Osteocyte (in vitro differentiated cells): ENCODE measurements around the gene ABCC10. TPM values are rescaled to one million over a fixed set of nuclear protein-coding genes. Genes with fewer than 3 reads are reported as not detected.
A peak's percentile ranks its signal among the peaks of the same experiment; 100 is the strongest.

Experiments
- DNase-seq: peaks from one replicate; pipeline ENCODE4 v3.0.0; 2021; ENCODE audit warnings: mixed read lengths; ENCODE audit not compliant: unreplicated experiment; ENCODE audit errors: extremely low spot score
- H3K27ac Mint-ChIP-seq: one replicate; pipeline ENCODE4 v1.8.0; 2021; ENCODE audit warnings: mild to moderate bottlenecking, mixed read lengths; ENCODE audit not compliant: unreplicated experiment
- H3K27me3 Mint-ChIP-seq: one replicate; pipeline ENCODE4 v1.8.0; 2021; ENCODE audit warnings: mixed read lengths; ENCODE audit not compliant: unreplicated experiment
- H3K36me3 Mint-ChIP-seq: one replicate; pipeline ENCODE4 v1.8.0; 2021; ENCODE audit warnings: mixed read lengths; ENCODE audit not compliant: unreplicated experiment
- H3K4me1 Mint-ChIP-seq: one replicate; pipeline ENCODE4 v1.8.0; 2021; ENCODE audit warnings: mixed read lengths; ENCODE audit not compliant: unreplicated experiment
- H3K4me3 Mint-ChIP-seq: one replicate; pipeline ENCODE4 v1.8.0; 2021; ENCODE audit warnings: mild to moderate bottlenecking, moderate library complexity, mixed read lengths; ENCODE audit not compliant: unreplicated experiment
- H3K9me3 Mint-ChIP-seq: one replicate; pipeline ENCODE4 v1.8.0; 2021; ENCODE audit warnings: mixed read lengths; ENCODE audit not compliant: unreplicated experiment
- CTCF ChIP-seq: fragments of 200-600 bp; sonication (generic); IDR thresholded peaks from 2 replicates; pipeline ENCODE4 v1.5.0; 2021; ENCODE audit warnings: antibody characterized with exemption, mild to moderate bottlenecking, moderate library complexity
- total RNA-seq: library from RNA; stranded (reverse); gene quantifications from 2 replicates; pipeline ENCODE4 v1.2.1, GENCODE V29; 2021

Gene ABCC10
- total RNA-seq, 1 donor from 2014 or later, result 40.1 TPM

DNA sequence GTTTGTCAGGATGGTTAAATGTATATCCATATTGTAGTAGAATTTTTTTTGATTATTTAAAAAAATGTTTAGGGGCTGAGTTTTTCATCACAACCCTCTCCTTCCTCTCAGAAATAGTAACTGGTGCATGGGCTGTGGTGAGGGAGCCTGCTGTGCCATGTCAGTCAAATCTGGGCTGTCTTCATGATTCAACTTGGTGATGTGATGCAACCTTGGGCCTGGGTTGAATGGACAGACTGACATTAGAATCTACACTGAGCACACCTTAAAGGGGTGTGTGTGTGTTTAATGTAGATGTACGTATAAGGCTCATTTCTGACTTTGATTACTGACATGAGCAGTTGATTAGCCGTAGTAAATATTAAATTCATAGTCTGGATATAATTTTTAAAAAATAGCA is 53.7 kb downstream of the ABCC10 start:
- TF ChIP-seq CTCF, result no peak
- Mint-ChIP-seq H3K4me1 (peaks cover 35% of the 10 kb centered on the region), H3K9me3 (no peaks in the 10 kb centered on the region), H3K4me3 (no peak overlapping the region), H3K36me3 (no peaks in the 10 kb centered on the region), H3K27me3 (no peaks in the 10 kb centered on the region), H3K27ac (no peak overlapping the region)
- no peak for DNase-seq

GRCh38 chr6:43481591-43482236 is 54.4 kb downstream of the ABCC10 start:
- H3K4me3 Mint-ChIP-seq, result no peak overlapping the region
- H3K27ac Mint-ChIP-seq, result no peak overlapping the region
- TF ChIP-seq CTCF, result no peak
- no peaks in the 10 kb centered on the region for H3K9me3 Mint-ChIP-seq
- no peaks in the 10 kb centered on the region for H3K27me3 Mint-ChIP-seq
- H3K4me1 Mint-ChIP-seq, result peaks cover 34% of the 10 kb centered on the region
- H3K36me3 Mint-ChIP-seq, result no peaks in the 10 kb centered on the region
- DNase-seq, result no peak

DNA sequence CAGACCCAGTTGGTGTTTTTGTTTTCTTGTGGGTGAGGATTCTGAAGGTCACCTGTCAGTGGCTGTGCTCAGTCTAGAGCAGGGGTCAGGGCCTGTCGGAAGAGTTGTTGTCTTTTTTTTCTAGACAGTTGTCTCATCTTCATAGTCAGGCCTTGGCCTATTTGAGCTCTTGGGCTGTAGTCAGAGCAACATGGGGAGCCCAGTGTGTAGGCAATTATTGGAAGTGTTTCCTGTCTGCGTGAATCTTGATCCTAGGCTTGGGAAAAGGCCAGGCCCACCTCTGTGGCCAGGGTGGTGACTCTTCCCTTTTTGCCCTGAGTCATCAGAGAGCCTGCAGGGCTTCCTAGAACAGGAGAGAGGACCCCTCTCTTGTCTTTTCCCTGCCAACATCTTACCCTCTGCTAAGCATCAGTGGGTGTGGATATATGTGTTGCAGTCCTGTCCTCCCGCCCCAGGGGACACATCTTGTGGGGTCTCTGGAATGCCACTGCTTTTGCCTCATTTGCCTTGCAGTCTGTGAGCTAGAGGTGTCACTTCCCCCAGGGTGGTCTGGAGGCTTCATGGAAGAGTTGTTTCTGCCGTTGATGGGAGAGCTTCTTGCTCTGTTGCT is 61.4 kb downstream of the ABCC10 start:
- H3K4me1 Mint-ChIP-seq, result peaks cover 42% of the 10 kb centered on the region
- H3K4me3 Mint-ChIP-seq, result no peak overlapping the region
- H3K36me3 Mint-ChIP-seq, result peaks cover 2% of the 10 kb centered on the region
- DNase-seq, result no peak
- no peak for TF ChIP-seq CTCF
- no peaks in the 10 kb centered on the region for H3K27me3 Mint-ChIP-seq
- H3K9me3 Mint-ChIP-seq, result no peaks in the 10 kb centered on the region
- H3K27ac Mint-ChIP-seq, result peak overlapping the region; percentile 42

DNA sequence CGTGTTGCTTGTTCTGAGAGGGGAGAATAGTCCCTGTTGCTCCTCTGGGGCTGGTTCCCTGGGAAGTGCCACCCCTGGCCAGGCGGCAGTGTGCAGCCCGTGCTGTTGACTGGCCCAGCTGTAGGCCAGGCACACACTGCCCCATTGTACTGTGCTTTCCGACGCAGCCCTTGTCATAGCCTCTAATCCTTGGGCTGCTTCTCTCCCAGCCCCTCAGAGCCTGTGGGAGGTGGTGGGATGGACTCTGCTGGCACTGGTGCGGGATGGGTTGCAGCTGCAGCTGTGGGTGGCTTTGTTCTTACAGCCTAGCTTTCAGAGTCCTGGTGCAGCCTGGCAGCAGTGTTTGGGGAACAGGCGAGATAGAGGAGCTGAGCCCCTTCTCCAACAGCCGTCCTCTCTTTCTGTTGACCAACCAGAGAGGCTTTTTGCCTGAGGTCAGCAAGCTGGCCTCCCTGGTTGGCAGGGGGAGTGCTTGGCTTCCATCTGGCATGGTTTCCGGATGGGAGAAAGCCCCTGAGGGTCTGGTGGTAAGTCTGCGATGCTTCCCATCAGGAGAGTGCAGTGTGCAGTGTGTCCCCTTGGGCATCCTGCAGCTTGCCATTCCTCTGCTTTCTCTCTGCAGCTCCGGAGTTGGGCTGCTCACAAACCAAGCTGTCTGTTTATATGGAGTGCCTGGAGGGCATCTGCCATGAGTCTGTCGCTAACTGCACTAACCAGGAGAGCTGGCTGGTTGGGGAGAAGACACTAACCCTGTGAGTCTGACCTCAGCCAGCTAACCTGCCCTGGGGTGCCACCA is 62.1 kb downstream of the ABCC10 start:
- Mint-ChIP-seq H3K9me3 (no peaks in the 10 kb centered on the region), H3K36me3 (peaks cover 2% of the 10 kb centered on the region), H3K4me1 (peaks cover 42% of the 10 kb centered on the region), H3K4me3 (no peak overlapping the region), H3K27me3 (no peaks in the 10 kb centered on the region), H3K27ac (peak overlapping the region; percentile 42)
- DNase-seq, result no peak
- TF ChIP-seq CTCF, result no peak

DNA sequence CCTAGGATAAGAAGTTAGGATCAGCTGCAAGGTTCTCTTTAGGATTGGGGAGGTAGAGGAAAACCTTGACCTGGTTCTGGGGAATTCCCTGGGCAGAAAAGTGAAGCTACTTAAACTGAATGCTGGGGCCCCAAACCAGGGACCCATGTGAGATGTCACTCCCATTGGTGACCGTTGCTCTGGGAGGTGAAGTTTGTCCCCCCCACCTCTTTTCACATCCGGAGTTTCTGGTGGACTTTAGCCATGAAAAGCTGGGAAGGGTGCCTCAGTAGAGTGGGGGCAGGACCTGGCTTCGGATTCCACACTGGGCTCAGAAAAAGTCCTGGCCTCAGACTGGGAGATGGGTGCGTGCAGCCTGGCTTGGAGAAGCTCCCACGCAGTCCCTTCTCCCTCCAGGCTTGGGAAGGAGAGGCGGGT is 63.2 kb downstream of the ABCC10 start:
- H3K4me3 Mint-ChIP-seq, result no peak overlapping the region
- H3K27ac Mint-ChIP-seq, result no peak overlapping the region

More for the DNA sequence above, 63.2 kb downstream of the ABCC10 start:
- Mint-ChIP-seq H3K9me3 (no peaks in the 10 kb centered on the region), H3K4me1 (peaks cover 53% of the 10 kb centered on the region), H3K27me3 (no peaks in the 10 kb centered on the region), H3K36me3 (peaks cover 2% of the 10 kb centered on the region)
- no peak for DNase-seq
- TF ChIP-seq CTCF, result no peak
